ENCODE measurements around the gene NAALADL2. TPM values are rescaled to one million over a fixed set of nuclear protein-coding genes. Genes with fewer than 3 reads are reported as not detected.

Gene NAALADL2
- total RNA-seq: 19.9 and 30.5 TPM in 2 replicates

DNA sequence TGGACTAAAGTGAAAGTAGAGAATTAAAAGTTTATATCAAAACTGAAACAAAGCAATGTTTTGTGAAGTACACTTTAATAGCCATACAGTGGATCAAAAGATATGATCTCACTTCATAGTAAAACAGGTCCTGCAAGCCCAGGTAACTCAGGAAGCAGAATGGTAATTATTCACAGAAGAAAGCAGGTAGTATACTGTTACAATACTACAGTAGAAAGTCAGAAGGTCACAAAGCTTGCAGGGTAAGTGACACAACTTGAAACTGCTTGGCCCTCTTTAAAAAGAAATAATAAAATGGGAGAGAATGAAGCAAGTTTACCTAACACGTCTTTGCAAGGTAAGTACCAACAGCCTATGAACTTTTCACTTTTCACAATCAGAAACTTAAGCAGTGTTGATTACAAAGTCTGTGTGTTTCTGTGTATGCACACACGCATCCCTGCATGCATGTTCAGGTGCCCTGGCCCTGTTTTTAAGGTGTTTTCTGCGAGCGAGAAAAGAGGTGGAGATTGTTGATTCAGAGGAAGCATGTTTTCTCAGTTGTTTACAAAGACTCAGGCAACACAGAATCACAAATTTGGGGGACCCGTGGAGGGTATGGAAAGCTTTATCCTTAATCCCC is at the start of gene NAALADL2:
NAALADL2 (plus strand) TSS at position 221 of the 622 bp plus-strand sequence.

Small RNA genes lying within 50 kb of the gene (small RNA-seq; reads per million reads assigned to genes)
- gene MIR4789 (not detected), gene RNU4-91P (not detected), gene RNU6-1233P (not detected), gene RNU6-1317P (not detected)

Data from hair follicle dermal papilla cell (primary cell).